Esophagus muscularis mucosa (tissue), 4 donors: ENCODE measurements around the gene IGHMBP2.

Source experiments
- CTCF ChIP-seq, 3 experiments: fragments of 200-600 bp in 2 of 3; fragments of 450-650 bp in 1 of 3; sonication (generic) in 2 of 3; IDR thresholded peaks; one replicate each; pipeline ENCODE4 v1.5.1; 2017 to 2019; ENCODE audit warnings: antibody characterized with exemption in 3 of 3, mild to moderate bottlenecking in 2 of 3, moderate library complexity in 1 of 3
- EP300 ChIP-seq: sonication (generic); formaldehyde crosslinking; IDR thresholded peaks from one replicate; pipeline ENCODE4 v1.6.1; 2017; ENCODE audit warnings: antibody characterized with exemption
- POLR2A ChIP-seq: fragments of 450-650 bp; IDR thresholded peaks from one replicate; pipeline ENCODE4 v1.6.1; 2017; ENCODE audit warnings: antibody characterized with exemption, moderate library complexity, mild to moderate bottlenecking, low read depth
- POLR2AphosphoS5 ChIP-seq, 2 donors: sonication (generic); formaldehyde crosslinking; IDR thresholded peaks; one replicate each; pipeline ENCODE4 v1.6.1; 2017; ENCODE audit warnings: antibody characterized with exemption in 2 of 2

GRCh38 chr11:68962527-68963250 is 59.0 kb downstream of the IGHMBP2 start:
- no peak for TF ChIP-seq POLR2AphosphoS5 (IDR thresholded peaks at IDR 0.05)
- TF ChIP-seq CTCF (IDR thresholded peaks at IDR 0.05), result peak; percentile 34 to 56 (median 50)
- TF ChIP-seq POLR2A, result no peak
- TF ChIP-seq EP300, result no peak
